Measurements from ENCODE around the gene GATA6.

Gene GATA6

DNA sequence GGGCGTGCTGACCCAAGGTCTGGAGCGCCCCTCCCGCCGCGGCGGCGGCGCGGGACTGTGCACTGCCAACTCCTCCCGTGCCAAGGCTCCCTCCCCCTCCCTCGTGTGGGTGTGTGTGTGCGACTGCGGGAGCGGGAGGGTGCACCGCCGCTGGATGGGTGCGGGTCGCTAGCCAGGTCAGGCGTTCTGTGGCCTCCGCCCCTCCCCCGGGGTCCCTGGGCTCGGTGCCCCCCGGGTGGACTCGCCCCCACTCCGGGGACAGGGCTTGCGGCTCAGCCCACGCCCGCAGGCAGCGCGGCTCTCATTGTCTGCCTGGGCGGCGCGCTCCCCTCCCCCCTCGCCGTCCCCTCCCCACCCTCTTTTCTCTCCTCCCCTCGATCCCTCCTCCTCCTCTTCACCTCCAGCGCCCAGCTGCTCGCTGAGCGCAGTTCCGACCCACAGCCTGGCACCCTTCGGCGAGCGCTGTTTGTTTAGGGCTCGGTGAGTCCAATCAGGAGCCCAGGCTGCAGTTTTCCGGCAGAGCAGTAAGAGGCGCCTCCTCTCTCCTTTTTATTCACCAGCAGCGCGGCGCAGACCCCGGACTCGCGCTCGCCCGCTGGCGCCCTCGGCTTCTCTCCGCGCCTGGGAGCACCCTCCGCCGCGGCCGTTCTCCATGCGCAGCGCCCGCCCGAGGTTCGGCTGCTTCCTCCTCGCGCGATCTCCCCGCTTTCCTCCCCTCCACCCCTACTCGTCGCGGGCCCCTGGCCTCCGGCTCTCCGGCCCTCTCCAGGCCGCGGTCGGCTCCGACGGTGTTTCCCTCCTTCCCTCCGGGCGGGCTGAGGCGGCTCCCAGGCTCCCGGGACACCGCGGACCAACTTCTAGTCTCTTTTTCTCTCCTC lies at the start of gene GATA6:
Gene GATA6 (plus strand): TSS at position 579 of the 878 bp plus-strand sequence. CDS start 1,556 bp downstream, outside the sequence.
- peak; percentile 30 to 41 for DNase-seq

DNA sequence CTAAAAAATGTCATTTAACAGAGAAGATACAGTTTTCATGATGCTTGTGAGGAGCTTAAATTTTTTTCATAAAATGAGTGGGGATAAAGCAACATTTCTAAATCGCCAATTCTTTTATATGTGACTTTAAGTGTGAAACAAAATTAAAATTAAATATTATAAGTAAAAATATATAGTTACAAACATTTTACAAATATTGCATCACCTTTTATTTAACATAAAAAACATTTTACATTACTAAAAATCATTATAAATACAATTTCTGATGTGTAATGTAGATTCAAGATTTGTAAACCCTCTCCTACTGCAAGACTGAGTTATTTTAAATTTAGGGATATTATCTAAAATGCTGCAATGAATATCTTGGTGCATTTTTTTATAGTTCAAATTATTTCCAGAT lies 44.4 kb upstream of the GATA6 start:
- no peak for DNase-seq

DNA sequence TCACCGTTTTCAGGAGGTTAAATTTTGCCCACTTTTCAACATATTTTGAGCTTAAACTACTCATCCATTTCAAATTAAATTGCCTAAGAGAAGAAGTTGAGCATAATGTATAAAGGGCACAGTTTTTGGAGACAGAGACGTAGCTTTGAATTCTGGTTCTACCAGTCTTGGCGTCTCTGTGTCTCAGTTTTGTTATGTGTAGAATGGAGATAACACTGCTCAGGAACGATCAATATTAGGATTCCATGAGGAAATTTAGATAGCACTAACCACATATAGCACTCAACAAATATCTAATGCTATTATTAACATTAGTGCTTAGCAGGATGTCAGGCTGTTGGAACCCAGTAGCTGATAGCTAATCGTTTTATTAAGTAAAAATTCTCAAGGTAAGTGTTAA lies 40.4 kb upstream of the GATA6 start:
- DNase-seq: no peak

DNA sequence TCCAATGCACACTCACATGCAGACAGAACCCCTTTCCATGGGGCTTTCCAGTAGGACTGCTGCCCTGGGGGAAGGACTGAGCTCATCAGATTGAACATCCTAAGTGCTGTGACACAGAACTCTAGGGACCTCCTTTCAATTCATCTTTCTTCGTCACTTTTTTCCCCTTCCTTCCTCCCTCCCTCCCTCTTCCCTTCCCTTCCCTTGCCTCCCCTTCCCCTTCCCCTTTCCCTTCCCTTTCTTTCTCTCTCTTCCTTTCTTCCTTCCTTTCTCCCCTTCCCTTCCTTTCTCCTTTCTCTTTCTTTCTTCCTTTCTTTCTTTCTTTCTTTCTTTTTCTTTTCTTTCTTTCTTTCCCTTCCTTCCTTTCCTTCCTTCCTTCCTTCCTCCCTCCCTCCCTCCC lies 39.6 kb upstream of the GATA6 start:
- no peak for DNase-seq

DNA sequence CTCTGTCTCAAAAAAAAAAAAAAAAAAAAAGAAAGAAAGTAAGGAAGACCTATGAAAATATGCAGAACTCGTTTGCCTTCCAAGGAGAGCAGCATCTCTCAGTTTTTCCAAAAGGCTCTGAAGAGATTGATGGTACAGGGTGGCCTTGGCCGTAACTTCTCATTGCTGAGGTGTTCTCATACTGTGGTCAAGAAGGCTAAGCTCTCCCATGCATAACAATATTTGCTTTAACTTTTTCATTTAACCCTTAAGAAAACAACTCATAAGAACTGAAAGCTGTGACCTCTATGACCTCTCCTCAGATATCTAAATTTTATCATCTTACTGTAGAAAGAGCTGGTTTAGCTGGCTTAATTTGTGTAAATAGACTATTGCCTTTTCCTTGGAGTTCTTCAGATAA lies 37.1 kb upstream of the GATA6 start:
- no peak for DNase-seq

DNA sequence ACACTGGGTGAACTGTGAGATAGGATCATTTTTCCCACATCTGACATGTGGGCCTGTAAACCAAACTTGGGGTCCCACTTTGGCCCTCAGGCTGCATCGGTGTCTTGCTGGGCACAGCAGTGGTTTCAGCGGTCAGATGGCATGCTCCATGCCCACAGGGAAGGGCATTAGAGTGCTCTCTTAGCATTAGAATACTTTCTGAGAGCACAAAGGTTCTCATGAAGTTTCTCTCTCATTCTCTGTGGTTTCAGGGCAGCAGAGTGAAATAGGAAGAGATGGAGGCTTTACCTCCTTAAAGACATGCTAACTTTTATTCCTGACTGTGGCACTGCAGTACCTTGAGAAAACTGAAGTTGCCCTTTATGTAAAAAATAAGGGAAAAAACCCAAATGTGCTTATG lies 36.6 kb upstream of the GATA6 start:
- no peak for DNase-seq

DNA sequence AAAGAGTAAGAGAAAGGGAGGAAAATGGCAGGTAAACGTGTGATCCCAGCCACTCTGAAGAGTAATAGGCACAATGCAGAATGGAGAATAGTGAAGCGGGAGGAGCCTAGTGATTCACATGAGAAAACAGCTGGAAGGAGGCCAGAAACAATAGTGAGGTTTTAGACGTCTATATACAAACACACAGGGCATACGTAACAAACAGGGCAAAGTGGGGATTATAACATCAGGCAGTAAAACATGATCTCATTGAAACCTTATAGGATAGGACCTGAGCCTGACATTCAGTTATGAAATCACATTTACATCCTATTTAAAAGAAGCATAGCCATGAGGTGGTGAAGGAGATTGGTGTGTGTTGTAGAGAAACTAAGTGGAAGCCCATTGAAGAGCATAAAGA lies 33.0 kb upstream of the GATA6 start:
- DNase-seq: no peak

DNA sequence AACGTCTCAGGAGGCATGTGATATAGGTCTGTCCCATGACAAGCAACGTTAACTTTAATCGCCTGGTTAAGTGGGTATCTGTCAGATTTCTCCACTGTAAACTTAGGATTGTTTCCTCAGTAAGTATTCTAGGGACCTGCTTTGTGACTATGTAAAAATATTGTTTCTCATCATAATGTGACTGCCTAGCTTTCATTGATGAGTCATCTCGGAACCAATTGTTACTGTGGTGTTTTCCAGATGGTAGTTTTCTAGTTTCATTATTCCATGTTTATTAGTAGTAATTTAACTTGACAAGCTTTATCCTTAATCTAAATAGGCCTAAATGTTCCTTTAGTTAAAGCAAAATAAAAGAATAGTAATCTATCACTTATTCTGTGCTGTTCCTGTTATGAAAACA lies 28.2 kb upstream of the GATA6 start:
- no peak for DNase-seq

DNA sequence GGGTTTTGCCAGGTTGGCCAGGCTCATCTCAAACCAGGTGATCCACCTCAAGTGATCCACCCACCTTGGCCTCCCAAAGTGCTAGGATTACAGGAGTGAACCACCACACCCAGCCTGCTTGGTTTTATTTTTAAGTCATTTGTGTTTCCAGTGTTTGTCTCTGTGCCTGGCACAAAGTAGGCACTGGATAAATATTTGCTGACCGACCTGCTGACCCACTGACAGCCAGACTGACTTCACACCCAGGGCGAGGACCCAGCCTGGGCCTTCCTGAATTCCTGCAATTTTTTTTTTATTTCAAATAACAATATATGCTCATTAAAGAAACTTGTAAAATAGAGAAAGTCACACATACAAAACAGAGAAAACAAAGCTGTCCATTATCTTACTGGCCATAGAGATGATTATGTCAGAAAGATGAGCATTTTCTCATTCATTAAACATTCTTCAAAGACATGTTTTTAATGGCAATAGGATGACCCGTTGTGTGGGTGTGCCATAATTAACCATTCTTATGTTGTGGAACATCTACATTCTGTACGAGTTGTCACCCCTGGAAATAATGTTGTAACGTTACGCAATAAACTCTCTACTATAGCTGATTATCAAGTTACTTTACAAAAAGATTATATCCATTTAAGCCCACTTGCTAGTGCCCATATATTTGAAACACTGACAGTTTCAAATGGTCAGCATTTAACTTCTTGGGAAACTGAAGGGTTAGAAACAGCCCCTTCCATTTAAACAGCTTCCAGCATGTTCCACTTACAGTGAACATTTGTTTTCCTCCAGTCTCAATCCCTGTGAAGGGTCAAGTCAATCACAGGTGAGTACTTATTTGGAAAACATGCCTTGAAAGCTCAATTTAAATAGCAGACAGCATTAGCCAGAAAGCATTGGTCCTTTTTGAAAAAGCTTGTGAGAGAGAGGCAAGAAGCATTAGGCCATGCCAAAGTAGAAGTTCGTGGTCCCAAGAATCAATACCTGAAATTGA lies 25.7 kb upstream of the GATA6 start:
- no peak for DNase-seq

DNA sequence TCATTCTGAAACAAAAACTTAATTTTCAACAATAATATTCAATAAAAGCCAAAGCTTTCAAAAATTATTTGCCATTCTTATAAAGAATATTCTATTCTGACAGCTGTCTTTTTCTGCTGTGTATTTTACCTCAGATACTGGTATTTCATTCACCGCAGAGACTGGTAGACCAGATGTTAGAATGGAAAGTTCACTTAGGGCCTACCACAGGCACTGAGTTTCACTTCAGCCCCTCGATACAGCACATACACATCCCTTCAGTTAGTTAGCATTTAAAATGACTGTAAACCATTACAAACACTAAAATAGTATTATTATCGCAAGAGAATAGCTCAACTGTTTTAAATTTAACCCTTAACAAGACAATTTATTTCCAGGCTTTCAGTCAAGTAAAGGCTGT lies 24.2 kb upstream of the GATA6 start:
- DNase-seq: no peak

DNA sequence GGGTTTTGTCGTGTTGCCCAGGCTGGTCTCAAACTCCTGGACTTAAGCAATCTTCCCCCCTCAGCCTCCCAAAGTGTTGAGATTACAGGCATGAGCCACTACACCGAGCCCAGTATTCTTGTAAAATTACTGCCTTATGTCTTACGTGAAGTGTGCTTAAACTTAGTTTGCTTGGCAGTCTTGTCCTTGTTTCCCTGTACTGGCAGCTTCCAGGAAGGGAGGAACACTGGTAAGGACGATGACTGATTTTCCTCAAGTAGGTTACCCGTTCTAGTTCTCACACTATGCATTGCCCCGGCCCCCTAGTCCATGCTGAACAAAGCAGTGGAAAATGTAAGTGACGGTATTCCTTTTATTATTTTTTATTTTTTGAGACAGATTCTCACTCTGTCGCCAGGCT lies 19.7 kb upstream of the GATA6 start:
- no peak for DNase-seq

DNA sequence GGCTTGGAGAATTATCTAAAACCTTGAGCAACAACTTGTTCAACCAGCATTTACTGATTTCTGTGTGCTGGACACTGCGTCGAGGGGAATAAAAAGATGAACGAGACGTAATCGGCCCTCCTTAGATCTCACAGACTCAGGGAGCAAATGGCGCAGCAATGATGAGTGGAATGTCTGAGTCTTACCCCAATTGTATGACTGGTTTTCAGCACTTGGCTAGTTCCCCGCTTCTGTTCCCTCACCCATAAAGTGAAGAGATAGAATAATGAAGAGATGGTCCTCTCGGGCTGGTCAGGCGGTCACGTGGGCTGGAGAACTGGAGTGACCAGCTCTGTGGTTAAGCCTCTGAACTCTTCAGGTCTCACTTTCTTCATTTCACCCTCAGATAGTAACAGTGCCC lies 17.3 kb upstream of the GATA6 start:
- DNase-seq: no peak

DNA sequence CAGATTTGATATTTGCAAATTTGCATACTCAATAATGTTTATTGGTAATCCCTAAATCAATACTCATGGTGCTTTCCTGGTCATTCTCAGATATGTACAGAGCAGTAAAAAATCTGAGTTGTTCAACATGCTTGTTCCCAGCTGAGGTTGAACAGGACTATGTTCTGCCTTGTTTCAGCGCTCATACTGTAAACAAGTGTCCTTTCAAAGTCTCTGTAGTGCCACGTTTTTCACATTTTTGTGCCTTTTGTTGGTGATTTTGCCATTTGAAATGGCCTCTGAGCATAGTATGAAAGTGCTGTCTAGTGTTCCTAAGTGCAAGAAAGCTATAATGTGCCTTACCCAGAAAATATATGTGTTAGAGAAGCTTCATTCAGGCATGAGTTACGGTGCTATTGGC lies 16.0 kb upstream of the GATA6 start:
- DNase-seq: no peak

DNA sequence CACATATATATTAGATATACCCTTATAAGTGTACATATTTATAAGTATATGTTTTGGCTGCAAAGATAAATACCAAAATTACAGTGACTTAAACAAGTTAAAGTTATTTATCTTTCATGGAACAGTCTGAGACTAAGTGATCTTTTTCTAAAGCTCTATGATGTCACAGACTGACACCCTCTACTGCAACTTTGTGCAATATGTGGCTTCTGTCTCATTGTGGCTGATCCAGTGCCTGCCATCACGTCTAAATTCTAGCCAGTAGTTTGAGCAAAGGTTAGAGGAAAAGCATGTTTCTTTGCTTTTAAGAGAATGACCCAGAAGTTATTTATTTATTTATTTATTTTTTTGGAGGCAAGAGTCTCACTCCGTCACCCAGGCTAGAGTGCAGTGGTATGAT lies 13.8 kb upstream of the GATA6 start:
- DNase-seq: no peak

DNA sequence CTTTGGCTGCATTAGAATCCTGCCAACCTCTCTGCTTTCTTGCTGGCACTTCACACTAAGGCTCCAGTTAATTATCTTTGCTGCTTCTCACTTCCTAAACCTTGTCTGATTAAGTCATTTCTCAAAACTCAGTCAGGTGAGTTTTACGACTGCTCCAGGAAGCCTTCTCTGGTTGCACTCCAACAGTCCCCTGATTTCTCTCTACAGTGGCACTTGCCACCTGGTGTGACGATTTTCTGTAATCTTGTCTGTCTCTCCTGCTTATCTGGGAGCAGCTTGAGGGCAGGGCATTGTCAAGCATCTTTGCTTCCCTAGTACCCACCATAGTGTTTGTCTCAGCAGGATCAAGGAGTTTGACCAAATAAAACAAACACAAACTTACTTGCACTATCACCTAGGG lies 10.4 kb upstream of the GATA6 start:
- no peak for DNase-seq

DNA sequence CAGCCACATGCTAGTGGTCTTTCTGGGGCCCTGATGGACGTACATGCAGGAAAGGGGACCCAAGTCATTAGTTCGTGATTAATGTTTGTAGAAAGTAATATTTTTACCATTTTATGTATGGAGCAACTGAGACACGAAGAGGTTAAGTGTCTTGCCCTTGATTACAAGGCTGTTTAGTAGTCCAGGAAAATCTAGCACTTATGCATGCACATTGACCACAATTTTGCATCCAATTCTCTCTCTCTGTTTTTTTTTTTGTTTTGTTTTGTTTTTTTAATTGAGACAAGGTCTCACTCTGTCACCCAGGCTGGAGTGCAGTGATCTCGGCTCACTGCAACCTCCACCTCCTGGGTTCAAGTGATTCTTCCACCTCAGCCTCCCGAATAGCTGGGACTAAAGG lies 8.3 kb upstream of the GATA6 start:
- DNase-seq: no peak

DNA sequence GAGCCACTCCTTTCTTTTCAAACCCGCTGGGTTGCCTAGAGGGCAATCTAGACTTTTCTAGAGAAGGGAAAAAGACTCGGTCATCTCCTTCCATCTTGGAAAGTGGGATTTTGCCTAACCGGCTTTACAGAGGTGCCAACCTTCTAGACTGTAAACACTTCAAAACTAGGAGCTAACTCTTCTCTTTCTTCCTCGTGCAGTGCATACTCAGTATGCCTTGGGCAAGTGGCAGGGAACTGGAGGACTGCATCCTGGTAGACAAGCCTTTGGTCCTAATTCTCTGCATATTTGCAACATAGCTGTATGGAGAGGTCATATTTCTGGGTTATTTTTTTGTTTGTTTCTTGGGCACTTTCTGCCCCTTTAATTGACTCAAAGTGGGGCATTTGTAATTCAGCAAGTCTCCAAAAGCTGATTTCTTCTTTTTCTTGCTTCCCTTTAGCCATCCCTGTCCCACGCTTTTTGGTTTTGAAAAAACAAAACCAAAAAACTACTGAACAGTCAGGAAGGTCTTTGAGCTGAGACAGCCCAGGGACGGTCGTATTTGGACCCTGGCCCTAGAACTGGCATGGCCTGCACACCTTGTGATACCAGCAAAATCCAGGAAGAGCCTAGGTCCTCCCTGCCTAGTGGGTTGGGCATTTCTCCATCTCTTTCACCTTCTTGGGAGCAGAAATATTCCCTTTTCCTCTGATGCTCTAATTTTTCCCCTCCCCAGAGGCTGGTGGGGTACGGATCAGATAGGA lies 5.8 kb upstream of the GATA6 start:
- no peak for DNase-seq

DNA sequence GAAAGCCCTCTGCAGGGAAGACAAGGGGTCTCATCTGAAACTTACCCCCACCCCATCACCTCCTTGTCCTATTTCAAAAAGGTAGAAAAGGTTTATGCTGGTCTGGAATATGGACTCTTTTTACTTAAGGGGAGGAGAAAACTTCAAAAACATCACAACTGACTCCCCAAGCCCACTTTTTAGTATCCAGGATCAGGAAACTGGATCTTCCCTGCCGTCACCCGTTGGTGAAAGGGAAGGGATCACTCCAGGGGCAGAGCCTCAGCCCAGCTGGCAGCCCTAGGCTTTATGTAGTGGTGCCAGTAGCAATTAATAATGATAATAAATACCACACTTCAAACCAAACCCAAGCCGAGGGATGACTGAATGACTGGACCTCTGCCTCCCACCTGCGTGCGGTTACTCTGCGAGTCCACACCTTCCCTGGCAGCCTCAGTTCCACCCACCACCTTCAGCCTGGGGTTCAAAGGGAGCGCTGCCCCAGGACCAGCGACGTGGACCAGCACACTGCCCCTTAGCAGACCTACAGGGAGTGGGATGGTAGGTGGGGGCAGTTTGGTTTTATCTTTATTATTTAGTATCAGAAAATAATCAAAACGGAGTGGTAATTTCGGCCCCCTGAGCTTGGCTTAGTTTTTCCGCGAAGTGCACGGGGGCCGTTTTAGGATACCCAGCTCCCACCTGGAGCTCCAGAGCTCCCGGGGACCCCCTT lies 4.9 kb upstream of the GATA6 start:
- DNase-seq: no peak

DNA sequence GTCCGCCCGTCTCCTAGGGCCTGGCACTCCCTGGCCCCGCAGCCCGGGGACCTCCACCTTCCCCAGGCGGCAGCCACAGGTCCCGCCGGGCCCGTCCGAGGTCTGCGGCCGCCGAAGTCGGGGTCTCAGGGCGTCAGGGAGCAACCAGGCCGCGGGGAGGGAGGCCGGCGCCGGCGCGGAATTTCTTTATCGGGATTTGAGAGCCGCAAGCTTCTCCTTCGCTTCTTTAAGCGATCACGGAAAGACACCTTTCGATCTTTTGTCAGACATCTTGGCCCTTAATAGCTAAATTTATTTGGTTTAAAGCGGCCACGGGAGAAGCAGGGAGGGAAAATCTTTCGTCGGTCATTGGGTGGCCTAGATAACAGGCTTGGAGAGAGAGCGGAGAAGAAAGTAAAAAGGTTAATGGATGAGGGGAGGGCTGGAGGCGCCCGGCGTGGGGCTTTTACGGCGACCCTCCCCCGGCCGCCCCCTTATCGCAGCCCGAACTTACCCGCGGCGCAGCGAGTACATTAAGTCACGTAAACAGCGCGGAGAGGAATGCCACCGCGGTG lies 4.3 kb upstream of the GATA6 start:
- no peak for DNase-seq

DNA sequence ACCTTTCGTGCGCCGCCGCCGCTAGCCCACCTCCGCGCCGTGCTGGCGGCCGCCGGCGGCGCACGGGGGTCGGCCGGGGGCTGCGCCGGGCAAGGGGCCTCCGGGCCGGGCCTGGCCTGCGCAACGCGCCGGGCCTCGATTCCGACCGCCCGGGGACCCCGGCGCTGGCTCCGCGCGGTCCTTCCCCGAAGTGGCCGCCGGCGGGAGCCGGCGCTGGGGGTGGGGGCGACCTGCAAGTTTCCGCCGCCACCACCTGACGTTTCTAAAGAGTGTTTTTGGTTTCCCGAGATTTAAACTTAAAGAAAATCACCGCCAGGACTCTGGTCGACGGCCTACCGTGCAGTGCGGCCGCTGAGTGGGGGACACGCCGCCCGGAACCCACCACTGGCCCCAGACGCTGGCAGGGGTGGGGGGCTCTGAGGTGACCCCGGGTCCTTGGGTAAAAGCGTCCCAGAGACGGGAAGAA lies 3.8 kb upstream of the GATA6 start:
- no peak for DNase-seq

DNA sequence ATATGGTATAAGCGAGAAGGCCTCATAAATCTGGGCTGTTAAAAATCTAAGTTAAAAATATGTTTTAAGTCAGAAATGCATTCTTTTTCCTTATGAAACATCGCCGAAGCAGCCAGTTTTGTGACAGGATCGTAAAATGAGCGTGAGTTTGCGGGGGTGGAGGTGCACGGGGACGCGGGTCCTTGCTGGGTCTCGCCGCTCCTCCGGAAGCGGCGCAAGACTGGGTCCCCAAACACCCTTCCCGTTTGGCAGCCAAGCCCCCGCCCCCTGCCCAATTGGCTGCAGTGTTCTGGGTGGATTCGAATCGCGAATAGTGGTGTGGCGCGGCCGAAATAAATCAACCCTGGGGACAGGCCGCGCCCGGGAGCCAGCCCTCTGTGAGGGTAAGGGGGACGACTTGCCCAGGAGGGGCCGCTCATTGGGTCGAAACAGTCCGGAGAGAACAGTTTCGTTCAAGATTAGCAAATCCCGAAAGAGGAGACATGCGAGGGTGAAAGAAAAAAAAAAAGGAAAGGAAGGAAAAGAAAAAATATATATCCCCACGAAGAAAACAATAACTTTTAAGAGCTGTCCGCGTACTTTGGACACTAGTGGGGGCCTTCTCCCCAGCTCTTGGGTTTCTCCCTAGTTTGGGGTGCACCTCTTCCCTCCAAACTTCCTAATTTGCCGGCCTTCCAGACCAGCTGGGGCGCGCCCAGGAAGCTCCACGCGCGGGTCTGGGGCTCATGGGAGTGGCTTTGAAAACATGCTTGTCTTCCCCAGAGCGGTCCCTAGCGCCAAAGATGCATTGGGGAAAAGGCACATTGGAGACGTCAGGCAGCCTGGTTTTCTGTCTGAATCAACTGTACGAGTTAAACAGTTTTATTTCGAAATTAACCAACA lies 3.1 kb upstream of the GATA6 start:
- no peak for DNase-seq
